ENCODE data around the gene COPE.

- TF ChIP-seq CTCF (IDR thresholded peaks at IDR 0.05) (no peak), POLR2A (IDR thresholded peaks at IDR 0.05) (no peak)
Observed at GRCh38 chr19:18912933-18913332, 6.3 kb downstream of the COPE start.
